Cardiac muscle cell (in vitro differentiated cells and primary cell): Measurements from ENCODE around the gene UQCR10. TPM values are rescaled to one million over a fixed set of nuclear protein-coding genes. Genes with fewer than 3 reads are reported as not detected.
A peak's percentile ranks its signal among the peaks of the same experiment; 100 is the strongest.

Experiments used
- DNase-seq, 2 donors: peaks; one replicate each; pipeline versions ENCODE4 v3.0.0 to v3.0.0-alpha.2; 2010 to 2017; ENCODE audit warnings: low read depth in 1 of 2, low spot score in 1 of 2
- H3K27ac ChIP-seq: fragments of 200-600 bp; sonication (generic); 2 replicates; pipeline ENCODE4 v1.5.1; 2016
- H3K27me3 ChIP-seq: fragments of 200-600 bp; sonication (generic); 2 replicates; pipeline ENCODE4 v1.6.0; 2016; ENCODE audit warnings: control low read depth
- H3K36me3 ChIP-seq: fragments of 200-600 bp; sonication (generic); 2 replicates; pipeline ENCODE4 v1.5.1; 2016; ENCODE audit warnings: control low read depth
- H3K4me1 ChIP-seq: fragments of 200-600 bp; sonication (generic); 2 replicates; pipeline ENCODE4 v1.8.1; 2017; ENCODE audit warnings: low read depth, mild to moderate bottlenecking, mixed run types
- H3K4me3 ChIP-seq: fragments of 200-600 bp; sonication (generic); 2 replicates; pipeline ENCODE4 v1.5.1; 2016; ENCODE audit warnings: mild to moderate bottlenecking
- H3K9me3 ChIP-seq: fragments of 200-600 bp; sonication (generic); 2 replicates; pipeline ENCODE4 v1.5.1; 2017; ENCODE audit warnings: low read depth, mild to moderate bottlenecking, control low read depth
- polyA plus RNA-seq: library from polyadenylated mRNA; unstranded; fragments of >200 nt; fragmentation: Nextera tagmentation; extraction: Ambion mirVana; gene quantifications from 2 replicates; pipeline ENCODE4 v1.2.1, GENCODE V29; 2016
- total RNA-seq: library from RNA; depleted of rRNA; stranded (reverse); fragments of >200 nt; gene quantifications from 2 replicates; pipeline ENCODE4 v1.2.3, GENCODE V29; 2016
- TF ChIP-seq, protein P1 (sequence below): IDR thresholded peaks from 2 replicates; pipeline ENCODE4 v1.5.1; 2012; ENCODE audit warnings: low read depth, mild to moderate bottlenecking, low read length

Gene UQCR10
- total and polyA plus RNA-seq, 2 experiments from 2014 or later = 107 to 613 TPM

DNA sequence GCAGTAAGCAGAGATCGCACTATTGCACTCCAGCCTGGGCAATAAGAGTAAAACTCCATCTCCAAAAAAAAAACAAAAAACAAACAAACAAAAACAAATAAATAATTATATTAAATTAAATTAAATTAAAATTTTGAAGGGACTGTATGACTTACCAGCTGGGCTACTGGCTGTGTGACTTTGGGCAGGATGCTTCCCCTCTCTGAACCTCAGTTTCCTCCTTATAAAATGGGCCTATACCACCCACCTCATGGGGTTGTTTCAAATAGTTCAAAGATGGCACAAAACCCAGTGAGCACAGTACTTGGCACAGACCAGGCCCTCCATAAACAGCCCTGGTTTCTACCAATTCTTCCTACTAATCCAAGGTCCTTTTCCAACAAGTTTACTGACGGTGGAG, 36.0 kb downstream of the UQCR10 start:
- peaks cover 30% of the 10 kb centered on the region for H3K36me3 ChIP-seq

DNA sequence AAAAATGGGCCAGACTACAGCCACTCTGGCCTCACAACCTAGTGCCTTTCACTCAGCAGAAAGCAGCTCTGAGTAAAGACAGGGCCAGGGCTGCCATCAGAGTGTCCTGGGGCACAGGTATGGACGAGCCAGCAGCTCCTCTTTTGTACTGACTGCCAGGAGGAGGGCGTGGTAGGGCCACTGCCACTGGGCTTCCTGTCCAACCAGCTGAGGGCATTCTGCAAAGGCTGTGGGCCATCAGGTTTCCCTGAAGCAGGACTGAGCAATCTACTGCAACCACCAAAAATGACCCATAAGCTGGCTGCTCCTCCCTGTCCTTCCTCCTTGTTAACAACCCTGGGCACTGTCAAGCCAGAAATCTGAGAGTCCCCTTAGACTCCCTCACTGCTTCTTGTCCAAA, 37.8 kb downstream of the UQCR10 start:
- no peak for DNase-seq
- Histone ChIP-seq H3K27me3 (no peaks in the 10 kb centered on the region), H3K4me3 (no peak overlapping the region), H3K27ac (no peak overlapping the region), H3K4me1 (peaks cover 16% of the 10 kb centered on the region), H3K9me3 (no peaks in the 10 kb centered on the region), H3K36me3 (peaks cover 27% of the 10 kb centered on the region)
- TF ChIP-seq, protein P1, sequence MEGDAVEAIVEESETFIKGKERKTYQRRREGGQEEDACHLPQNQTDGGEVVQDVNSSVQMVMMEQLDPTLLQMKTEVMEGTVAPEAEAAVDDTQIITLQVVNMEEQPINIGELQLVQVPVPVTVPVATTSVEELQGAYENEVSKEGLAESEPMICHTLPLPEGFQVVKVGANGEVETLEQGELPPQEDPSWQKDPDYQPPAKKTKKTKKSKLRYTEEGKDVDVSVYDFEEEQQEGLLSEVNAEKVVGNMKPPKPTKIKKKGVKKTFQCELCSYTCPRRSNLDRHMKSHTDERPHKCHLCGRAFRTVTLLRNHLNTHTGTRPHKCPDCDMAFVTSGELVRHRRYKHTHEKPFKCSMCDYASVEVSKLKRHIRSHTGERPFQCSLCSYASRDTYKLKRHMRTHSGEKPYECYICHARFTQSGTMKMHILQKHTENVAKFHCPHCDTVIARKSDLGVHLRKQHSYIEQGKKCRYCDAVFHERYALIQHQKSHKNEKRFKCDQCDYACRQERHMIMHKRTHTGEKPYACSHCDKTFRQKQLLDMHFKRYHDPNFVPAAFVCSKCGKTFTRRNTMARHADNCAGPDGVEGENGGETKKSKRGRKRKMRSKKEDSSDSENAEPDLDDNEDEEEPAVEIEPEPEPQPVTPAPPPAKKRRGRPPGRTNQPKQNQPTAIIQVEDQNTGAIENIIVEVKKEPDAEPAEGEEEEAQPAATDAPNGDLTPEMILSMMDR = no peak

More for the DNA sequence above, 36.0 kb downstream of the UQCR10 start:
- no peak overlapping the region for H3K27ac ChIP-seq
- no peaks in the 10 kb centered on the region for H3K27me3 ChIP-seq
- DNase-seq = no peak
- peaks cover 16% of the 10 kb centered on the region for H3K4me1 ChIP-seq
- H3K9me3 ChIP-seq = no peaks in the 10 kb centered on the region
- TF ChIP-seq, protein P1 = no peak
- no peak overlapping the region for H3K4me3 ChIP-seq

DNA sequence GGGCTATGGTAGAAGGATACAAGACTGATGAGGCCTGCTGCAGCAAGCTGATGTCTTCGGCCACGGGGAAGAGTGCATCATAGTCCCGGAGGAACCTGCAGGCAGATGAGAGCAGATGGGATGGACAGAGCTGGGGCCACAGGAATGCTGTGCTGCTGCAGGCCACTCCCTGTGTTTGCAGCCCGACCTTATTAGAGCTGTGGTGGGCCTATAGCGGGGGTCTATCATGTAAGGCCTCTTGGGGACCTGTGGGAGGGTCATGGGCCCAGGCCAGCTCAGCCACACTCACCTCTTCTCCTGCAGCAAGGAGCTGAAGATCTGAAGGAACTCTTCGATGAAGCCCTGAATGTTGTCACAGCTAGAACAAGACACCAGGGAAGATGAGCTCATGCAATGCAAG, 39.0 kb downstream of the UQCR10 start:
- Histone ChIP-seq H3K36me3 (peaks cover 26% of the 10 kb centered on the region), H3K27me3 (no peaks in the 10 kb centered on the region), H3K27ac (no peak overlapping the region), H3K4me1 (peaks cover 9% of the 10 kb centered on the region), H3K4me3 (no peak overlapping the region), H3K9me3 (no peaks in the 10 kb centered on the region)
- no peak for DNase-seq
- TF ChIP-seq, protein P1 = no peak

DNA sequence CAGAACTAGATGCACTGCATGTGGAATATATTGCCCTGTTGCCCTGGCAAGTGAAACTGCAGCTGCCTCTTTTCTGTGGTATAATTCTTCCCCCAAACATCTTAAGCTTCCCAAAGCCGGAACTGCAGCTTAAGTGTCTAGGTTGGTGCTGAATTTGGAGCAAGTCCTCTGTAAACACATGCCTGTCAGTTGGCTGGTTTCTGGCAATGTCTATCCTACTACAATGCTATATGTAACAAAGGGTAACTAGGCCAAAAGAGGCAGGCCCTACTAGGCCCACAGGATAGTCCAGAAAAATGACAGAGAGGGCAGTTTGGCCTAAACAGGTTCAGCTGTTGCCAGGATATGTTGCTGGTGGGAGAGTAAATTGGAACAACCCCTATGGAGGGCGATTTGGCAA, 43.0 kb downstream of the UQCR10 start:
- peak in 1 of 2 donors; percentile 8 for DNase-seq
- TF ChIP-seq, protein P1 = no peak
- Histone ChIP-seq H3K4me3 (no peak overlapping the region), H3K36me3 (peaks cover 31% of the 10 kb centered on the region), H3K27ac (no peak overlapping the region), H3K27me3 (no peaks in the 10 kb centered on the region), H3K9me3 (no peaks in the 10 kb centered on the region), H3K4me1 (no peaks in the 10 kb centered on the region)

DNA sequence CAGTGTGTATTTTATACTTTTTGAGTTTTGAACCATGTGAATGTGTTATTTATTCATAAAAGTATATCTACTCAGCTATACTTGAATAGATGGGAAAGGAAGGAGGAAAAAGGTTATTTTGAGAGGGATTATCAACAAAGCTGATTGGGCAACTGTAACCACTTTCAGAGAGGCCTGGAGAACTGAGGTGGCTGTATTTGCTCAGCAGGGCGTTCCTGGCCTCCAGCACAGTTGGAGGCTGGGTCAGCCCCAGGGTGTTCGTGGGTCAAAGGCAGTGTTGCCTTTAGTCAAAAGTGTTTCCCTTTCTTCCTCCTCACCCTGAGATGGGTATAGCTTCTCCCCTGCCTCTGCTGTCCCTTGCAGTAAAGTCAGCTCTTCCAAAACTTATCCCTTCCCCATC, 44.2 kb downstream of the UQCR10 start:
- TF ChIP-seq, protein P1 = no peak
- H3K27ac ChIP-seq = no peak overlapping the region
- no peak overlapping the region for H3K4me3 ChIP-seq
- peaks cover 26% of the 10 kb centered on the region for H3K36me3 ChIP-seq
- no peaks in the 10 kb centered on the region for H3K9me3 ChIP-seq
- DNase-seq = no peak
- no peaks in the 10 kb centered on the region for H3K27me3 ChIP-seq
- no peaks in the 10 kb centered on the region for H3K4me1 ChIP-seq

DNA sequence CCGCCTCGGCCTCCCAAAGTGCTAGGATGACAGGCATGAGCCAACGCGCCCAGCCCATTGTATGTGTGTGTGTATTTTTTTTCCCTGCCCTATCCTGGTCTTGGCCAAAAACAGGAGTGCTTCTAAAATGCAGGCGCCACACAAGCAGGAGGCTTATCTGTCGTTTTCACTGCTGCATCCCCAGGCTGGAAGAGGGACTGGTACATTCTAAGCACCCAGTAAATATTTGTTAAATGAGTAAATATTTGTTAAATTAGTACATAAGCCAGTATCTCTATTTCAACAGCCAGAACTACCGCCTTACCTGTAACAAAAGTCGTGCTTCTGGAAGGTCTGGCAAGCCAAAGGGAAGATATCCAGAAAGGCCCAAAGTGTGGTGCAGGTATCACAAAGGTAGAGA, 46.0 kb downstream of the UQCR10 start:
- Histone ChIP-seq H3K36me3 (peaks cover 21% of the 10 kb centered on the region), H3K4me1 (no peaks in the 10 kb centered on the region), H3K27ac (no peak overlapping the region), H3K27me3 (no peaks in the 10 kb centered on the region), H3K4me3 (no peak overlapping the region), H3K9me3 (no peaks in the 10 kb centered on the region)
- TF ChIP-seq, protein P1 = no peak
- DNase-seq = no peak
